ENCODE data around the gene EIF2S2.
"Not testable (repeated sequence)": the region's sequence is repeated elsewhere in the genome, so short reads cannot be mapped to it uniquely, and the experiment has no call there.

The EIF2S2 gene

GRCh38 chr20:34111702-34112599, at the start of gene EIF2S2:
Gene EIF2S2 (minus strand): TSS chr20:34112243. CDS start chr20:34112110, 133 bp downstream.
- peak; percentile 92 for DNase-seq

- not testable (repeated sequence) for DNase-seq
Observed at GRCh38 chr20:34157697-34158096, 45.7 kb upstream of the EIF2S2 start.

- no peak for DNase-seq
Observed at GRCh38 chr20:34155836-34156235, 43.8 kb upstream of the EIF2S2 start.

DNA sequence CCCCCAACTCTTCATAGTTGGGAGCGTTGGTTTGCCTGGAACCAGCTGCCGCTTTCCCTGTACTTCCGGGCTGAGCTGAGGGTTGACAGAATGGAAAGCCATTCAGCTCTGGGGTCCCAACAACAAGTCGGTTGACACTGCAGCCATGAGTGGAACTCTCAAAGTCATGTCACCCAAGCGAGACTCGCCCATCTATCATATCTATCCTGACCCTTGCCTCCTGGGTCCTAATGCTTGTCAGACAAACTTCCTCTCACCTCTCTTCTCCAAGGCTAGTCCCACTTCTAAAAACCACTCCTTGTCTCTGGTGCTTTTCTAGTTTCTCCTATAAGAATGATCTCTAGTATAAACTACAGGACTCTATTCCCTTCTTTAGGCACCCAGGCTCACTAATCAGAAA, 41.1 kb upstream of the EIF2S2 start:
- DNase-seq = not testable (repeated sequence)

GRCh38 chr20:34152073-34152472, 40.0 kb upstream of the EIF2S2 start:
- DNase-seq = not testable (repeated sequence)

GRCh38 chr20:34150306-34151000, 38.4 kb upstream of the EIF2S2 start:
- no peak for DNase-seq

DNA sequence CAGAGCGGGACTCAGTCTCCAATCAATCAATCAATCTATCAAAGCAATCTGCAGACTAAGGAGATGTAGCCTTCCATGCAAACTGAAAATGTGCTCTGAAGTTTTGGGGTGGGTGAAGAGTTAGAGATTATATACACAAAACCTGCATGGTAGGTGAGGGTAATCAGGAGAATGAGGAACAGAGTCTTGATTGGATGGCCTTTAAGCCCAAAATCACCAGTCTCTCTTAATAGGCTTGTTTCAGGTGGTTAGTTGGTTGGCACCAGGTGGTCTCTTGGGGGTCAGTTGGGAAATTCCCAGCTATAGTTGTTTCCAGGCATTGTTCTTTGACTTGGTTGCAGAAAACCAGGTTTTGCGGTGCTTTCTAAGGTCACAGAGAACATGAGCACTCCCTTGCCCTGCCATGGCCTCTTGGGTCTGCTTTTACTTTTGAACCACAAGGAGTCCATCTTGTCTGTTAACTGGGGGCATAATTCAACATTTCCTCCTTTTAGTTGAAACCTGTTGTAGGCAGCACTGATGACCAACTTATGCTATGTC, 33.3 kb upstream of the EIF2S2 start:
- DNase-seq = no peak

DNA sequence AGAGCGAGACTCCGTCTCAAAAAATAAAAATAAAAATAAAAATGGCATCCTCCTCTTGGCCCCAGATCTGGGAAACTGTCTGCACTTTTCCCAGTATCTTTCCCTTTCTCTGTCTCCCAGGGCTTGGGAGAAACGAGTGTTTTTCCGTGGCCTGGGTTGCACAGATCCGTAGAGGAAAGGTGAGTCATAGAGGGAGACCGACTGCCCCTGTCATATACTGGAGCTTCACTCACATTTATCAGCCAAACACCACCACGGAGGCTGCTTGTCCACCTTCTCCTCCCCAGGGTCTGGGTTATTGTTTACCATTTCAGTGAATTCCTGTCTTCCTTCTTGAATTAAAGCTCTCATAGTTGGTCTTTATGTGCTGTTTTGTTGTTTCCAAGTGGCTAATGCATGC, 31.9 kb upstream of the EIF2S2 start:
- no peak for DNase-seq

- DNase-seq = no peak
Observed at GRCh38 chr20:34142121-34142520, 30.1 kb upstream of the EIF2S2 start.

GRCh38 chr20:34141293-34141692, 29.2 kb upstream of the EIF2S2 start:
- no peak for DNase-seq

DNA sequence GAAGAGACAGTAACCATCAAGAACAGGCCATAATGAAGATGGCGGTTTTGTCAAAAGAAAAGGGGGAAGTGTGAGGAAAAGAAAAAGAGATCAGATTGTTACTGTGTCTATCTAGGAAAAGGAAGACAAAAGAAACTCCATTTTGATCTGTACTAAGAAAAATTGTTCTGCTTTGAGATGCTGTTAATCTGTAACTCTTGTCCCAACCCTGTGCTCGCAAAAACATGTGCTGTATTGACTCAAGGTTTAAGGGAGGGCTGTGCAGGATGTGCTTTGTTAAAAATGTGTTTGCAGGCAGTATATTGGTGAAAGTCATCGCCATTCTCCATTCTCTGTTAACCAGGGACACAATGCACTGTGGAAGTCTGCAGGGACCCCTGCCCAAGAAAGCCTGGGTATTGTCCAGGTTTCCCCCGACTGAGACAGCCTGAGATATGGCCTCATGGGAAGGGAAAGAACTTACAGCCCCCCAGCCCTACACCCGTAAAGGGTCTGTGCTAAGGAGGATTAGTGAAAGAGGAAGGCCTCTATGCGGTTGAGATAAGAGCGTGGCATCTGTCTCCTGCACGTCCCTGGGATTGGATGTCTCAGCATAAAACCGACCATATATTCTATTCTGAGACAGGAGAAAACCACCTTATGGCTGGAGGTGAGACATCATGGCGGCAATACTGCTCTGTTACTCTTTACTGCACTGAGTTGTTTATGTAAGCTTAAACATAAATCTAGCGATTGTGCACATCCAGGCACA, 23.7 kb upstream of the EIF2S2 start:
- DNase-seq = not testable (repeated sequence)

DNA sequence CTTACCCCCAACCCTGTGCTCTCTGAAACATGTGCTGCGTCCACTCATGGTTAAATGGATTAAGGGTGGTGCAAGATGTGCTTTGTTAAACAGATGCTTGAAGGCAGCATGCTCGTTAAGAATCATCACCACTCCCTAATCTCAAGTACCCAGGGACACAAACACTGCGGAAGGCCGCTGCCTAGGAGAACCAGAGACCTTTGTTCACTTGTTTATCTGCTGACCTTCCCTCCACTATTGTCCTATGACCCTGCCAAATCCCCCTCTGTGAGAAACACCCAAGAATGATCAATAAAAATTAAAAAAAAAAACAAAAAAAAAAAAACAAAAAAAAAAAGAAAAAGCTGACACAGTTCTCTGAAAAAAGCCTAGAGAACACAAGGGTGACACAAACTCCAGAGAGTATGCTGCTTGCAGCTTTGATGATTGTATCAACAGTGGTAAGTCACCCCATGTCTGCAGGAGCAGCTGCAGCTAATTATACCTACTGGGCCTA, 21.4 kb upstream of the EIF2S2 start:
- DNase-seq = peak; percentile 6

DNA sequence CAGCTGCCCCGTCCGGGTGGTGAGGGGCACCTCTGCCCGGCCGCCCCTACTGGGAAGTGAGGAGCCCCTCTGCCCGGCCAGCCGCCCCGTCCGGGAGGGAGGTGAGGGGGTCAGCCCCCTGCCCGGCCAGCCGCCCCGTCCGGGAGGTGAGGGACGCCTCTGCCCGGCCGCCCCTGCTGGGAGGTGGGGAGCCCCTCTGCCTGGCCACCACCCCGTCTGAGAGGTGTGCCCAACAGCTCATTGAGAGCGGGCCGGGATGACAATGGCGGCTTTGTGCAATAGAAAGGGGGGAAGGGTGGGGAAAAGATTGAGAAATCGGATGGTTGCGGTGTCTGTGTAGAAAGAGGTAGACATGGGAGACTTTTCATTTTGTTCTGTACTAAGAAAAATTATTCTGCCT, 20.9 kb upstream of the EIF2S2 start:
- not testable (repeated sequence) for DNase-seq

GRCh38 chr20:34132491-34132890, 20.4 kb upstream of the EIF2S2 start:
- not testable (repeated sequence) for DNase-seq

DNA sequence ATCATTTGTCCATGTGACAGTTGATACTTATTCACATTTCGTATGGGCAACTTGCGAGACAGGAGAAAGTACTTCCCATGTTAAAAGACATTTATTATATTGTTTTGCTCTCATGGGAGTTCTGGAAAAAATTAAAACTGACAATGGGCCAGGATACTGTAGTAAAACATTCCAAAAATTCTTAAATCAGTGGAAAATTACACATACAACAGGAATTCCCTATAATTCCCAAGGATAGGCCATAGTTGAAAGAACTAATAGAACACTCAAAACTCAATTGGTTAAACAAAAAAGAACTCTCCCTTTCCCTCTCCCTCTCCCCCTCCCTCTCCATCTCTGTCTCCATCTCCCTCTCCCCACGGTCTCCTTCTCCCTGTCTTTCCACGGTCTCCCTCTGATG, 19.4 kb upstream of the EIF2S2 start:
- no peak for DNase-seq

- DNase-seq = peak; percentile 16
Observed at GRCh38 chr20:34129518-34130162, 17.6 kb upstream of the EIF2S2 start.

DNA sequence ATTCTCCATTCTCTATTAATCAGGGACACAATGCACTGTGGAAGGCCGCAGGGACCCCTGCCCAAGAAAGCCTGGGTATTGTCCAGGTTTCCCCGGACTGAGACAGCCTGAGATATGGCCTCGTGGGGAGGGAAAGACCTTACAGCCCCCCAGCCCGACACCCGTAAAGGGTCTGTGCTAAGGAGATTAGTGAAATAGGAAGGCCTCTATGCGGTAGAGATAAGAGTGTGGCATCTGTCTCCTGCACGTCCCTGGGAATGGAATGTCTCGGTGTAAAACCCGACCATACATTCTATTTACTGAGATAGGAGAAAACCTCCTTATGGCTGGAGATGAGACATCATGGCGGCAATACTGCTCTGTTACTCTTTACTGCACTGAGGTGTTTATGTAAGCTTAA, 15.7 kb upstream of the EIF2S2 start:
- no peak for DNase-seq

GRCh38 chr20:34124469-34125249, 12.6 kb upstream of the EIF2S2 start:
- no peak for DNase-seq

GRCh38 chr20:34123309-34123708, 11.3 kb upstream of the EIF2S2 start:
- no peak for DNase-seq

DNA sequence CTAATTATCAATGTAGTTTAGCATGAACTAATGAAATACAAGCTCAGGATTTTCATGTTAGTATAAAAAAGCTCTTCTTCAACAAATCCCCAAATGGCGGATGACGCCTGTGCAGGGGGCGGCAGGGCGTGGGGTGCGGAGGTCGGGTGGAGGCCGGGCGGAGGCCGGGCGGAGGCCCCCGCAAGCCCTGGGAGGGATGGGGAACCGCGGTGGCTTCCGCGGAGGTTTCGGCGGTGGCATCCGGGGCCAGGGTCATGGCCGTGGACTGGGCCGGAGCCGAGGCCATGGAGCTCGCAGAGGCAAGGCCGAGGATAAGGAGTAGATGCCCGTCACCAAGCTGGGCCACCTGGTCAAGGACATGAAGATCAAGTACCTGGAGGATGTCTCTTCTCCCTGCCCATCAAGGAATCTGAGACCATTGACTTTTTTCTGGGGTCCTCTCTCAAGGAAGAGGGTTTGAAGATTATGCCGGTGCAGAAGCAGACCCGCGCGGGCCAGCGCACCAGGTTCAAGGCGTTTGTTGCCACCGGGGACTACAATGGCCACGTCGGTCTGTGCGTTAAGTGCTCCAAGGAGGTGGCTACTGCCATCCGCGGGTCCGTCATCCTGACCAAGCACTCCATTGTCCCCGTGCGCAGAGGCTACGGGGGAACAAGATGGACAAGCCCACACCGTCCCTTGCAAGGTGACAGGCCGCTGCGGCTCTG, 10.4 kb upstream of the EIF2S2 start:
- DNase-seq = no peak

DNA sequence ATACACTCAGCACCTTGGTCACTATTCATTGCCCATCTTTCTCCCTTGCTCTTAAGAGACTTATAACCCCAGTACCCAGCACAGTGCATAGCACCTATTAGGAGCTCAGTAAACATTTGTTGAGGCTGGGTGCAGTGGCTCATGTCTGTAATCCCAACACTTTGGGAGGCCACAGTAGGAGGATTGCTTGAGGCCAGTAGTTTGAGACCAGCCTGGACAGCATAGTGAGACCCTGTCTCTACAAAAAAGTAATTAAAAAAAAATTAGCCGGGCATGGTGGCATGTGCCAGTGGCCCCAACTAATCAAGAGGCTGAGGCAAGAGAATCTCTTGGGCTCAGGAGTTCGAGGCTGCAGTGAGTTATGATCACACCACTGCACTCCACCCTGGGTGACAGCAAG, 8.2 kb upstream of the EIF2S2 start:
- no peak for DNase-seq

All from NCI-H510A (cell line).